GM12878 (cell line): ENCODE data around the gene MTMR3. TPM values are rescaled to one million over a fixed set of nuclear protein-coding genes. Genes with fewer than 3 reads are reported as not detected.
"Not testable (repeated sequence)": the region's sequence is repeated elsewhere in the genome, so short reads cannot be mapped to it uniquely, and the experiment has no call there.

Experiments
- ATAC-seq: fragments of 200-7000 bp; cut with Tn5 transposase; 3 replicates; pipeline ENCODE4 v1.9.1; 2020; ENCODE audit warnings: mild to moderate bottlenecking, moderate library complexity
- BruUV-seq: library from RNA; stranded (reverse); fragments of 400-500 nt; replicated peaks from 2 replicates; lab custom pipeline; 2021; lab: Mats Ljungman, UMichigan
- CTCF ChIA-PET: fragments of 300-600 bp; sonication (Branson Sonifier 250); formaldehyde crosslinking; extraction: SDS; loops from one replicate; lab custom pipeline; 2021; ENCODE audit warnings: inconsistent platforms; lab: Yijun Ruan, JAX
- POLR2A ChIA-PET: fragments of 350-600 bp; formaldehyde crosslinking; extraction: SDS; loops from one replicate; lab custom pipeline; 2021; ENCODE audit warnings: inconsistent platforms; lab: Charles Lee
- RAD21 ChIA-PET: fragments of 300-600 bp; sonication (Branson Sonifier 250); formaldehyde crosslinking; loops from one replicate; lab custom pipeline; 2023; ENCODE audit warnings: antibody characterized with exemption; ENCODE audit not compliant: unreplicated experiment; lab: Charles Lee
- SMC1A ChIA-PET: fragments of 300-600 bp; sonication (Branson Sonifier 250); formaldehyde crosslinking; loops from one replicate; lab custom pipeline; 2023; ENCODE audit not compliant: unreplicated experiment, uncharacterized antibody; lab: Charles Lee
- DNase-seq: peaks from one replicate; pipeline ENCODE4 v3.0.0-alpha.2; 2011; ENCODE audit warnings: low read depth, low spot score
- FAIRE-seq: peaks from 3 replicates; lab custom pipeline; 2011; peaks lifted over from hg19 to GRCh38; lab: Jason Lieb, UNC
- H2AFZ ChIP-seq: 2 replicates; pipeline ENCODE4 v1.6.0; 2011; ENCODE audit warnings: low read depth, low read length, control low read depth; ENCODE audit not compliant: control insufficient read depth
- H3K27ac ChIP-seq: 2 replicates; pipeline ENCODE4 v1.5.1; 2011; ENCODE audit warnings: control low read depth; ENCODE audit not compliant: control insufficient read depth, insufficient read depth
- H3K27me3 ChIP-seq, 2 experiments: replicated peaks in 1 of 2; 2 replicates each; pipeline versions ENCODE4 v1.6.0 to v1.6.1; 2011; ENCODE audit warnings: low read length in 1 of 2; ENCODE audit not compliant: control insufficient read depth in 2 of 2, insufficient read depth in 2 of 2
- H3K36me3 ChIP-seq, 2 experiments: 2 replicates each; pipeline ENCODE4 v1.5.1; 2011; ENCODE audit warnings: low read length in 1 of 2; ENCODE audit not compliant: control insufficient read depth in 2 of 2, insufficient read depth in 2 of 2
- H3K4me1 ChIP-seq: 2 replicates; pipeline ENCODE4 v1.6.1; 2011; ENCODE audit warnings: mild to moderate bottlenecking, low read length, moderate library complexity, mixed read lengths; ENCODE audit not compliant: control insufficient read depth, insufficient read depth
- H3K4me2 ChIP-seq: 2 replicates; pipeline ENCODE4 v1.6.0; 2011; ENCODE audit warnings: control low read depth; ENCODE audit not compliant: control insufficient read depth, insufficient read depth
- H3K4me3 ChIP-seq: fragments of 200-600 bp; sonication (generic); 2 replicates; pipeline ENCODE4 v1.5.1; 2016
- H3K79me2 ChIP-seq: 2 replicates; pipeline ENCODE4 v1.6.0; 2011; ENCODE audit warnings: low read length; ENCODE audit not compliant: control insufficient read depth, insufficient read depth
- H3K9ac ChIP-seq: 2 replicates; pipeline ENCODE4 v1.8.0; 2011; ENCODE audit warnings: low read length, control low read depth, mixed read lengths; ENCODE audit not compliant: control insufficient read depth, insufficient read depth
- H3K9me3 ChIP-seq: replicated peaks from 3 replicates; pipeline ENCODE4 v1.5.1; 2011; ENCODE audit warnings: mild to moderate bottlenecking, low read length; ENCODE audit not compliant: control insufficient read depth, insufficient read depth
- H4K20me1 ChIP-seq: 2 replicates; pipeline ENCODE4 v1.6.0; 2011; ENCODE audit not compliant: control insufficient read depth, insufficient read depth
- CEBPB ChIP-seq, 2 experiments: fragments of 150-350 bp in 1 of 2; IDR thresholded peaks; 2 replicates each; pipeline ENCODE4 v1.6.1; 2012 to 2014; ENCODE audit warnings: low read depth in 2 of 2, low read length in 2 of 2, borderline replicate concordance in 1 of 2, inconsistent platforms in 1 of 2
- DPF2 ChIP-seq: fragments of 450-650 bp; IDR thresholded peaks from 2 replicates; pipeline ENCODE4 v1.6.1; 2017; ENCODE audit warnings: mild to moderate bottlenecking
- ETV6 ChIP-seq, 2 experiments: fragments of 450-650 bp in 1 of 2; IDR thresholded peaks in 1 of 2; conservative IDR thresholded peaks in 1 of 2; 2 replicates each; pipeline ENCODE4 v1.6.1; 2014; ENCODE audit warnings: antibody characterized with exemption in 1 of 2, borderline replicate concordance in 1 of 2, low read depth in 1 of 2, mild to moderate bottlenecking in 1 of 2, moderate library complexity in 1 of 2
- JUNB ChIP-seq: IDR thresholded peaks from 2 replicates; pipeline ENCODE4 v1.6.1; 2016; ENCODE audit warnings: antibody characterized with exemption, mild to moderate bottlenecking
- KLF5 ChIP-seq: fragments of 450-650 bp; IDR thresholded peaks from 2 replicates; pipeline ENCODE4 v1.6.1; 2014; ENCODE audit warnings: mild to moderate bottlenecking; ENCODE audit not compliant: partially characterized antibody
- MLLT1 ChIP-seq: fragments of 450-650 bp; IDR thresholded peaks from 2 replicates; pipeline ENCODE4 v1.6.1; 2016; ENCODE audit warnings: mild to moderate bottlenecking
- NFIC ChIP-seq: IDR thresholded peaks from 2 replicates; pipeline ENCODE4 v1.6.1; 2012; ENCODE audit warnings: low read depth, mild to moderate bottlenecking, inconsistent platforms, low read length, moderate library complexity
- NR2C1 ChIP-seq: fragments of 450-650 bp; IDR thresholded peaks from 2 replicates; pipeline ENCODE4 v1.6.1; 2017; ENCODE audit warnings: antibody characterized with exemption, mild to moderate bottlenecking, moderate library complexity
- PAX5 ChIP-seq: IDR thresholded peaks from 2 replicates; pipeline ENCODE4 v1.6.1; 2011; ENCODE audit warnings: low read depth, low read length, borderline replicate concordance
- PAX8 ChIP-seq: fragments of 450-650 bp; IDR thresholded peaks from 2 replicates; pipeline ENCODE4 v1.6.1; 2017; ENCODE audit warnings: mild to moderate bottlenecking, moderate library complexity
- PML ChIP-seq: IDR thresholded peaks from 2 replicates; pipeline ENCODE4 v1.6.1; 2012; ENCODE audit warnings: low read length, inconsistent platforms
- SIX5 ChIP-seq: IDR thresholded peaks from 2 replicates; pipeline ENCODE4 v1.6.1; 2011; ENCODE audit warnings: mild to moderate bottlenecking, low read depth, low read length, moderate library complexity; ENCODE audit not compliant: severe bottlenecking
- SMC3 ChIP-seq: IDR thresholded peaks from 2 replicates; pipeline ENCODE4 v1.6.1; 2011; ENCODE audit warnings: low read length, improper control_type of control experiment, borderline replicate concordance
- ZBED1 ChIP-seq: IDR thresholded peaks from 2 replicates; pipeline ENCODE4 v1.6.1; 2016; ENCODE audit warnings: borderline replicate concordance
- WGBS: methylation state at CpG from one replicate; pipeline ENCODE4 v1.1.6; 2016; ENCODE audit warnings: low lambda C conversion rate; ENCODE audit not compliant: insufficient replicate concordance, insufficient coverage; ENCODE audit errors: missing lambda C conversion rate; 5-methylcytosine and 5-hydroxymethylcytosine counted together
- in situ Hi-C: fragments of 300-500 bp; cut with MboI; formaldehyde crosslinking; loops from 9 replicates; pipeline ENCODE4 v1.14.3; 2018; ENCODE audit warnings: mixed read lengths
- intact Hi-C: fragments of 100-400 bp; cut with micrococcal nuclease; formaldehyde crosslinking; loops from one replicate; pipeline ENCODE4 v1.14.2; 2022; ENCODE audit not compliant: unreplicated experiment
- polyA plus RNA-seq, 11 experiments: library from polyadenylated mRNA; depleted of rRNA in 4 of 11; unstranded in 6 of 11; stranded (reverse) in 5 of 11; fragments of >200 nt; fragmentation: Nextera tagmentation in 4 of 11; fragmentation: Illumina TruSeq in 1 of 11; extraction: Ambion mirVana in 4 of 11; extraction: Trizol in 1 of 11; gene quantifications; 1 replicate in 1 of 11; 2 replicates in 10 of 11; pipeline versions ENCODE4 v1.2.1 to v1.2.3, GENCODE V29; 2011 to 2016; ENCODE audit warnings: inconsistent platforms in 2 of 11, missing spikeins in 2 of 11, low read depth in 1 of 11
- total RNA-seq, 4 experiments: library from RNA; depleted of rRNA in 3 of 4; stranded (reverse); fragments of >200 nt in 3 of 4; fragmentation: Illumina TruSeq in 1 of 4; extraction: Trizol in 1 of 4; gene quantifications; 2 replicates each; pipeline versions ENCODE4 v1.2.1 to v1.2.3, GENCODE V29; 2013 to 2021

Gene MTMR3
- total and polyA plus RNA-seq, 10 of the 15 experiments (the other 5 are each of a cell fraction or from before 2014, with no cell fraction given): 1.4 to 23.7 (median 10.6) TPM

DNA sequence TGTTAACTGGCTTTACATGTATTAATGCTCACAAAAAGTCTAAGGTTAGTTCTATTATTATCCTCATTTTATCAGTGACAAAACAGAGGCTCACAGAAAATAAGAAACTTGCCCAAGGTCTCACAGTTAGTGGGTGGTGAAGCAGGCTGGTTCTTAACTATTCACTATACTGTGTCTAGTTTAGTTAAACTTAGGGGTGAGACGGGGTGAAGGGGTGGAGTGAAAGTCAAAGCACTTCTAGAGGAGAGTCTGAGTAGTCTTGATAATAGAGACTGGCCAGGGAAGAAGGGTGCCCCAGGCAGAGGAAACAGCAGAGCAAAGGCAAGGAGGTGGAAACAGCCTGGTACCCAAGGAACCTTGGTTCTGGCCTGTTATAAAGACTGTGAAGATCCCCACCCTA is 48.9 kb upstream of the MTMR3 start:
- POLR2A ChIA-PET: no interaction called here
- CTCF ChIA-PET: no interaction called here
- RAD21 ChIA-PET: no interaction called here

DNA sequence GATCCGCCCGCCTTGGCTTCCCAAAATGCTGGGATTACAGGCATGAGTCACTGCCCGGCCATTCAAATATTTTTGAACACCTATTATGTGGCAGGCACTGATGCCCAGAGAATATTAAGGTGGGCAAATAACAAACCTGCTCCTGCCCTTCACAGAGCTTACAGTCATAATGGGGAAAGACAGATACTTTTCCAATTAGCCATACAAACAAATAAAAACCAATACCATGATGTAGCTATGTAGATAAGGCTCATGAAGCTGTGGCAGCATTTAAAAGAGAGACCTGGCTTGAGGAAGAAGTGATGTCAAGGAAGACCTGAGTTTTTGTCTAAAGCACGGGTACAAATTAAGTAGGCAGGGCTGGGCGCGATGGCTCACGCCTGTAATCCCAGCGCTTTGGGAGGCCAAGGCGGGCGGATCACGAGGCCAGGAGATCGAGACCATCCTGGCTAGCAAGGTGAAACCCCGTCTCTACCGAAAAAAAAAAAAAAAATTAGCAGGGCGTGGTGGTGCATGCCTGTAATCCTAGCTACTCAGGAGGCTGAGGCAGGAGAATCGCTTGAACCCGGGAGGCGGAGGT is 46.1 kb upstream of the MTMR3 start:
- H3K9me3 ChIP-seq, FAIRE-seq, ATAC-seq, H2AFZ ChIP-seq, H3K27ac ChIP-seq, BruUV-seq, H3K27me3 ChIP-seq, DNase-seq, H3K4me1 ChIP-seq, H3K9ac ChIP-seq, in situ Hi-C loops, H4K20me1 ChIP-seq: not testable (repeated sequence)
- WGBS: over 99% methylated on average over 13 of the region's 18 CpGs
- H3K4me2 ChIP-seq: peak overlapping the region; percentile 86
- peaks cover 22% of the 10 kb centered on the region for H3K79me2 ChIP-seq
- ChIA-PET RAD21 (interaction anchor here (1.3 to 2.3 kb wide), 3 partner anchors 16 to 169 kb away, joined by 3 to 9 read pairs (median 7); no protein-coding TSS in a partner anchor), CTCF (interaction anchor here (0.6 to 1.9 kb wide), 3 partner anchors 39 to 168 kb away, joined by 3 to 11 read pairs (median 5); no protein-coding TSS in a partner anchor), POLR2A (interaction anchor here (0.6 to 1.9 kb wide), 3 partner anchors 16 to 633 kb away, joined by 3 to 6 read pairs (median 3); no protein-coding TSS in a partner anchor), SMC1A (interaction anchor here (1.1 to 2.5 kb wide), 2 partner anchors 16 to 168 kb away, joined by 3 to 11 read pairs; no protein-coding TSS in a partner anchor)
- peak overlapping the region; percentile 99; the same call in 1 of the 2 replicates for H3K4me3 ChIP-seq
- H3K36me3 ChIP-seq: peaks cover 0 to 13% of the 10 kb centered on the region in 2 experiments; a peak in 3 of 4 replicates
- peak; percentile 65; the same call in 1 of the 2 replicates for TF ChIP-seq MLLT1
- intact Hi-C loops: loop anchor here (5.0 kb wide), 1 partner anchor 170 kb away; no protein-coding TSS in a partner anchor

More for the DNA sequence above, 48.9 kb upstream of the MTMR3 start:
- H3K27me3 ChIP-seq: no peaks in the 10 kb centered on the region
- intact Hi-C loops: no loop called here
- no peak for DNase-seq
- no peak overlapping the region for H2AFZ ChIP-seq
- H3K9me3 ChIP-seq: no peaks in the 10 kb centered on the region
- 100% methylated on average over 1 of the region's 1 CpG for WGBS
- H3K4me3 ChIP-seq: no peak overlapping the region
- no peak overlapping the region for H3K4me2 ChIP-seq
- no TSS peak for BruUV-seq
- TF ChIP-seq JUNB (no peak), ETV6 (conservative IDR thresholded peaks at IDR 0.05 in 1 of 2, IDR thresholded peaks at IDR 0.05 in 1 of 2; ENCODE audit: borderline replicate concordance in 1 of 2, low read depth in 1 of 2) (no peak), PAX5 (no peak), PML (no peak), ZBED1 (no peak), SIX5 (no peak), DPF2 (no peak), CEBPB (IDR thresholded peaks at IDR 0.05; ENCODE audit: borderline replicate concordance in 1 of 2, low read depth in 2 of 2, low read length in 2 of 2) (no peak), SMC3 (no peak), NR2C1 (no peak), PAX8 (no peak), NFIC (no peak), KLF5 (no peak)
- TF ChIP-seq, all 136 proteins: peak for 0
- SMC1A ChIA-PET: no interaction called here
- no peak overlapping the region for H3K9ac ChIP-seq
- peaks cover 6% of the 10 kb centered on the region for H3K4me1 ChIP-seq
- ATAC-seq: no peak
- H3K36me3 ChIP-seq: peaks cover 4 to 21% of the 10 kb centered on the region in 2 experiments
- peaks cover 22% of the 10 kb centered on the region for H3K79me2 ChIP-seq
- no peak for FAIRE-seq
- no peaks in the 10 kb centered on the region for H4K20me1 ChIP-seq
- in situ Hi-C loops: no loop called here
- H3K27ac ChIP-seq: no peak overlapping the region
